ENCODE results near the gene AQP1.

GRCh38 chr7:30914596-30914995 is 2.9 kb downstream of the AQP1 start:
- no peak for TF ChIP-seq POLR2AphosphoS5 (IDR thresholded peaks at IDR 0.05)
- TF ChIP-seq, protein P1, sequence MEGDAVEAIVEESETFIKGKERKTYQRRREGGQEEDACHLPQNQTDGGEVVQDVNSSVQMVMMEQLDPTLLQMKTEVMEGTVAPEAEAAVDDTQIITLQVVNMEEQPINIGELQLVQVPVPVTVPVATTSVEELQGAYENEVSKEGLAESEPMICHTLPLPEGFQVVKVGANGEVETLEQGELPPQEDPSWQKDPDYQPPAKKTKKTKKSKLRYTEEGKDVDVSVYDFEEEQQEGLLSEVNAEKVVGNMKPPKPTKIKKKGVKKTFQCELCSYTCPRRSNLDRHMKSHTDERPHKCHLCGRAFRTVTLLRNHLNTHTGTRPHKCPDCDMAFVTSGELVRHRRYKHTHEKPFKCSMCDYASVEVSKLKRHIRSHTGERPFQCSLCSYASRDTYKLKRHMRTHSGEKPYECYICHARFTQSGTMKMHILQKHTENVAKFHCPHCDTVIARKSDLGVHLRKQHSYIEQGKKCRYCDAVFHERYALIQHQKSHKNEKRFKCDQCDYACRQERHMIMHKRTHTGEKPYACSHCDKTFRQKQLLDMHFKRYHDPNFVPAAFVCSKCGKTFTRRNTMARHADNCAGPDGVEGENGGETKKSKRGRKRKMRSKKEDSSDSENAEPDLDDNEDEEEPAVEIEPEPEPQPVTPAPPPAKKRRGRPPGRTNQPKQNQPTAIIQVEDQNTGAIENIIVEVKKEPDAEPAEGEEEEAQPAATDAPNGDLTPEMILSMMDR (IDR thresholded peaks at IDR 0.05): no peak
